ENCODE measurements around the gene IFT88. TPM values are rescaled to one million over a fixed set of nuclear protein-coding genes. Genes with fewer than 3 reads are reported as not detected.

IFT88 gene
- total RNA-seq, 1 donor from 2014 or later = 8.7 TPM

DNA sequence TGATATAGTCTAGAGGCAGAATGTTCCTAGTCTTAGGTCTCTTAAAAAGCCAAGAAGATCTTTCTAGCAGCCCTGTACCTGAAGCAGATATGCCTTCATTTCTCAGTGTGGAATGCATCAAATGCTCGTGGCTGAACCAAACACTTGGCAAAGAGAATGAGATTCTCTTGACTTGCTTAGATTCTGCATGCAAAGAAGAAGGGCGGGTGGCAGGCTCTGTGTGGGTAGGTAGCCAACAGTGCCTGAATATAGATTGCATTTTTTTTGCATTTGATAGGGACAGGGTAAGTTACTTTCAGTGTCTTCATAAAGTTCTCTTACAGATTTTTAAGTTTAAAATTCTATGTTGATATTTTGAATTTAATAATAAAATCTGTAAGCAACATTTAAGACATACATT is 27.3 kb downstream of the IFT88 start:
- Mint-ChIP-seq H3K9me3 (ENCODE audit: unreplicated experiment) (no peaks in the 10 kb centered on the region), H3K27me3 (ENCODE audit: unreplicated experiment) (no peaks in the 10 kb centered on the region), H3K27ac (ENCODE audit: unreplicated experiment) (no peak overlapping the region), H3K36me3 (ENCODE audit: unreplicated experiment) (no peaks in the 10 kb centered on the region), H3K4me3 (ENCODE audit: unreplicated experiment) (no peak overlapping the region), H3K4me1 (ENCODE audit: low read depth, unreplicated experiment) (no peaks in the 10 kb centered on the region)
- no peak for DNase-seq
- TF ChIP-seq, protein P1, sequence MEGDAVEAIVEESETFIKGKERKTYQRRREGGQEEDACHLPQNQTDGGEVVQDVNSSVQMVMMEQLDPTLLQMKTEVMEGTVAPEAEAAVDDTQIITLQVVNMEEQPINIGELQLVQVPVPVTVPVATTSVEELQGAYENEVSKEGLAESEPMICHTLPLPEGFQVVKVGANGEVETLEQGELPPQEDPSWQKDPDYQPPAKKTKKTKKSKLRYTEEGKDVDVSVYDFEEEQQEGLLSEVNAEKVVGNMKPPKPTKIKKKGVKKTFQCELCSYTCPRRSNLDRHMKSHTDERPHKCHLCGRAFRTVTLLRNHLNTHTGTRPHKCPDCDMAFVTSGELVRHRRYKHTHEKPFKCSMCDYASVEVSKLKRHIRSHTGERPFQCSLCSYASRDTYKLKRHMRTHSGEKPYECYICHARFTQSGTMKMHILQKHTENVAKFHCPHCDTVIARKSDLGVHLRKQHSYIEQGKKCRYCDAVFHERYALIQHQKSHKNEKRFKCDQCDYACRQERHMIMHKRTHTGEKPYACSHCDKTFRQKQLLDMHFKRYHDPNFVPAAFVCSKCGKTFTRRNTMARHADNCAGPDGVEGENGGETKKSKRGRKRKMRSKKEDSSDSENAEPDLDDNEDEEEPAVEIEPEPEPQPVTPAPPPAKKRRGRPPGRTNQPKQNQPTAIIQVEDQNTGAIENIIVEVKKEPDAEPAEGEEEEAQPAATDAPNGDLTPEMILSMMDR (IDR thresholded peaks at IDR 0.05; ENCODE audit: partially characterized antibody, unreplicated experiment) = no peak

- Mint-ChIP-seq H3K36me3 (ENCODE audit: unreplicated experiment) (peaks cover 8% of the 10 kb centered on the region), H3K4me3 (ENCODE audit: unreplicated experiment) (no peak overlapping the region), H3K27ac (ENCODE audit: unreplicated experiment) (no peak overlapping the region), H3K27me3 (ENCODE audit: unreplicated experiment) (no peaks in the 10 kb centered on the region), H3K9me3 (ENCODE audit: unreplicated experiment) (no peaks in the 10 kb centered on the region), H3K4me1 (ENCODE audit: low read depth, unreplicated experiment) (no peaks in the 10 kb centered on the region)
- DNase-seq = no peak
- TF ChIP-seq, protein P1 (IDR thresholded peaks at IDR 0.05; ENCODE audit: partially characterized antibody, unreplicated experiment) = no peak
Measured at GRCh38 chr13:20607015-20607414, 40.1 kb downstream of the IFT88 start.

- DNase-seq = no peak
- H3K9me3 Mint-ChIP-seq (ENCODE audit: unreplicated experiment) = no peaks in the 10 kb centered on the region
- H3K27me3 Mint-ChIP-seq (ENCODE audit: unreplicated experiment) = no peaks in the 10 kb centered on the region
- TF ChIP-seq, protein P1 (IDR thresholded peaks at IDR 0.05; ENCODE audit: partially characterized antibody, unreplicated experiment) = no peak
- no peak overlapping the region for H3K27ac Mint-ChIP-seq (ENCODE audit: unreplicated experiment)
- no peaks in the 10 kb centered on the region for H3K4me1 Mint-ChIP-seq (ENCODE audit: low read depth, unreplicated experiment)
- no peak overlapping the region for H3K4me3 Mint-ChIP-seq (ENCODE audit: unreplicated experiment)
- H3K36me3 Mint-ChIP-seq (ENCODE audit: unreplicated experiment) = peaks cover 8% of the 10 kb centered on the region
Measured at GRCh38 chr13:20608438-20609020, 41.6 kb downstream of the IFT88 start.

DNA sequence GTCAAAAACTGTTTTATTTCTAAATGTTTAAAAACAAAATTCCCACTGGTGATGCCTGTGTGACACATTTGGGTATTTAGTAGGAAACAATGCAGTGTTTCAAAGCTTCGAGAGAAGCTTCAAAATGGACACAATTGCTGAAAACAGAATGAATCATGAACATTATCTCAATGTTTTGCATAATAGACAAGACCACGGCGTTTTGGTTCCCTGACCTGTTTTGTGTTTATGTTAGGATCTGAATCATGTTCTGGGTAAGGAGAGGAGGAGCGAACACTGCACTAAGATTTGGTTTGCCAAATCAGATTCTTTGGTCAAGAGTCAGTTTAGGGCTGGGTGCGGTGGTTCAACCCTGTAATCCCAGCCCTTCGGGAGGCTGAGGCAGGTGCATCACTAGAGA is 42.2 kb downstream of the IFT88 start:
- Mint-ChIP-seq H3K4me3 (ENCODE audit: unreplicated experiment) (no peak overlapping the region), H3K27ac (ENCODE audit: unreplicated experiment) (no peak overlapping the region), H3K36me3 (ENCODE audit: unreplicated experiment) (peaks cover 8% of the 10 kb centered on the region), H3K4me1 (ENCODE audit: low read depth, unreplicated experiment) (no peaks in the 10 kb centered on the region), H3K9me3 (ENCODE audit: unreplicated experiment) (no peaks in the 10 kb centered on the region), H3K27me3 (ENCODE audit: unreplicated experiment) (no peaks in the 10 kb centered on the region)
- DNase-seq = no peak
- TF ChIP-seq, protein P1 (IDR thresholded peaks at IDR 0.05; ENCODE audit: partially characterized antibody, unreplicated experiment) = no peak

DNA sequence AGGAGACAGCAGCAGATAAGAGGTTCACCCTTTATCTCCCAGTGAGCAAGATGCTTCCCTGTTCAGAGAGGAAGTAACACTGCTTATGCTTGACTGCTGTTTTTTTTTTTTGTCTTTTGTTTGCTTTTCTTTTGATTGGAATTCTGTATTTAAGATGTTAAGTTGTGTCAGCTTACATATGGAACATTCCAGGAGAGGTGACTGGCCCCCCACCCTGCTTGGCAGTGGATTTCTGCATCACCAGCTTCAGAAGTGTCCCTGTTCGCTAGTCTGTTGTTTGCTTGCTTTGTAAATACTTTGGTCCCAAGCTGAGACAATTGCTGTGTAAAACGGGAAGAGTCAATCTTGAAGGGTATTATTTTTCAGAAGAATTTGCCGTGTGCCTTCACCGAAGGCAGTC is 43.0 kb downstream of the IFT88 start:
- Mint-ChIP-seq H3K4me3 (ENCODE audit: unreplicated experiment) (no peak overlapping the region), H3K36me3 (ENCODE audit: unreplicated experiment) (peaks cover 8% of the 10 kb centered on the region), H3K27me3 (ENCODE audit: unreplicated experiment) (no peaks in the 10 kb centered on the region), H3K4me1 (ENCODE audit: low read depth, unreplicated experiment) (no peaks in the 10 kb centered on the region), H3K27ac (ENCODE audit: unreplicated experiment) (no peak overlapping the region), H3K9me3 (ENCODE audit: unreplicated experiment) (no peaks in the 10 kb centered on the region)
- DNase-seq = no peak
- TF ChIP-seq, protein P1 (IDR thresholded peaks at IDR 0.05; ENCODE audit: partially characterized antibody, unreplicated experiment) = no peak

All from glutamatergic neuron (in vitro differentiated cells).